ENCODE results near the gene HPCAL1.

DNA sequence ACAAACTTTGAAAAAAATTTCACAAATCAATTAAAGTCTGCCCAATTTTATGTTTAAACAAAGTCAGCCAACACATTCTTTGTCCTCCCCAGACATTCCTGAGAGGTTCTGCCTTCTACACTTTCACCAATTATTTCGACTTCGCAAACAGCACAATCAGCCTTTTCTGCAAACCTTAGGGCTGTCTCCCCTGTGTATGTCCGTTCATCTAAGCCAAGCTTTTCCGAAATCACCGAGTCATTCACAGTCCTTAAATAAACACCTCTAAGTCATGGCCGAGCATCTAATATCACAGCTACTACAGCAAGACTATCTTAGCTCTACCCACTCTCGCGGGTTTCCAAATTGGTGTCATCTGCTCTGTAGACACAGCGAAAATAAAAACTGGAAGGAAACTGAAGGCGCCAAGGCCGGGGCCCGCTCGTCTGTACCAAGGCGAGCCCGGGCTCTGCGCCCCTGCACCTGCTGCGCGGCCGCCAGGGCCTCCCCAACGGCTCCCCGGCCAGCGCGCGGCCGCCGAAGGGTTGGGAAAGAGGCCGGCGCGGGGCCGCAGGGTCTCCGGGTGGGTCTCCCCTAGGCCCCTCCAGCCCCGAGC is 144.7 kb downstream of the HPCAL1 start:
- TF ChIP-seq, protein P1, sequence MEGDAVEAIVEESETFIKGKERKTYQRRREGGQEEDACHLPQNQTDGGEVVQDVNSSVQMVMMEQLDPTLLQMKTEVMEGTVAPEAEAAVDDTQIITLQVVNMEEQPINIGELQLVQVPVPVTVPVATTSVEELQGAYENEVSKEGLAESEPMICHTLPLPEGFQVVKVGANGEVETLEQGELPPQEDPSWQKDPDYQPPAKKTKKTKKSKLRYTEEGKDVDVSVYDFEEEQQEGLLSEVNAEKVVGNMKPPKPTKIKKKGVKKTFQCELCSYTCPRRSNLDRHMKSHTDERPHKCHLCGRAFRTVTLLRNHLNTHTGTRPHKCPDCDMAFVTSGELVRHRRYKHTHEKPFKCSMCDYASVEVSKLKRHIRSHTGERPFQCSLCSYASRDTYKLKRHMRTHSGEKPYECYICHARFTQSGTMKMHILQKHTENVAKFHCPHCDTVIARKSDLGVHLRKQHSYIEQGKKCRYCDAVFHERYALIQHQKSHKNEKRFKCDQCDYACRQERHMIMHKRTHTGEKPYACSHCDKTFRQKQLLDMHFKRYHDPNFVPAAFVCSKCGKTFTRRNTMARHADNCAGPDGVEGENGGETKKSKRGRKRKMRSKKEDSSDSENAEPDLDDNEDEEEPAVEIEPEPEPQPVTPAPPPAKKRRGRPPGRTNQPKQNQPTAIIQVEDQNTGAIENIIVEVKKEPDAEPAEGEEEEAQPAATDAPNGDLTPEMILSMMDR (IDR thresholded peaks at IDR 0.05), result no peak
- TF ChIP-seq POLR2A (IDR thresholded peaks at IDR 0.05), result no peak
